Osteocyte (in vitro differentiated cells): Measurements from ENCODE around the gene C1orf56. TPM values are rescaled to one million over a fixed set of nuclear protein-coding genes. Genes with fewer than 3 reads are reported as not detected.

Experiments
- DNase-seq: peaks from one replicate; pipeline ENCODE4 v3.0.0; 2021; ENCODE audit warnings: mixed read lengths; ENCODE audit not compliant: unreplicated experiment; ENCODE audit errors: extremely low spot score
- H3K27ac Mint-ChIP-seq: one replicate; pipeline ENCODE4 v1.8.0; 2021; ENCODE audit warnings: mild to moderate bottlenecking, mixed read lengths; ENCODE audit not compliant: unreplicated experiment
- H3K27me3 Mint-ChIP-seq: one replicate; pipeline ENCODE4 v1.8.0; 2021; ENCODE audit warnings: mixed read lengths; ENCODE audit not compliant: unreplicated experiment
- H3K36me3 Mint-ChIP-seq: one replicate; pipeline ENCODE4 v1.8.0; 2021; ENCODE audit warnings: mixed read lengths; ENCODE audit not compliant: unreplicated experiment
- H3K4me1 Mint-ChIP-seq: one replicate; pipeline ENCODE4 v1.8.0; 2021; ENCODE audit warnings: mixed read lengths; ENCODE audit not compliant: unreplicated experiment
- H3K4me3 Mint-ChIP-seq: one replicate; pipeline ENCODE4 v1.8.0; 2021; ENCODE audit warnings: mild to moderate bottlenecking, moderate library complexity, mixed read lengths; ENCODE audit not compliant: unreplicated experiment
- H3K9me3 Mint-ChIP-seq: one replicate; pipeline ENCODE4 v1.8.0; 2021; ENCODE audit warnings: mixed read lengths; ENCODE audit not compliant: unreplicated experiment
- CTCF ChIP-seq: fragments of 200-600 bp; sonication (generic); IDR thresholded peaks from 2 replicates; pipeline ENCODE4 v1.5.0; 2021; ENCODE audit warnings: antibody characterized with exemption, mild to moderate bottlenecking, moderate library complexity
- total RNA-seq: library from RNA; stranded (reverse); gene quantifications from 2 replicates; pipeline ENCODE4 v1.2.1, GENCODE V29; 2021

Gene C1orf56
- total RNA-seq, 1 donor from 2014 or later, result 5.2 TPM

DNA sequence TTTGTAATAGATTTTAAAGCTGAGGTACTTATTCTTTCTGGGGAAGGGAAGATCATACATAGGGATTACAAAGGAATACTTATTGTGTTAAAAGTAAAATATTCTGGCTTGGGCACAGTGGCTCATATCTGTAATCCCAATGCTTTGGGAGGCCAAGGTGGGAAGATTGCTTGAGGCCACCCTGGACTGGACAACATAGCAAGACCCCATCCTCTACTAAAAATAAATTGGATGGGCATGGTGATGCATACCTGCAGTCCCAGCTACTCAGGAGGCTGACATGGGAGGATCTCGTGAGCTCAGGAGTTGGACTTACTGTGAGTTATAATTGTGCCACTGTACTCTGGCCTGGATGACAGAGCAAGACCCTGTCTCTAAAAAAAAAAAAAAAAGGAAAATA is 50.6 kb downstream of the C1orf56 start:
- no peaks in the 10 kb centered on the region for H3K27me3 Mint-ChIP-seq
- H3K27ac Mint-ChIP-seq, result no peak overlapping the region

More for the DNA sequence above, 50.6 kb downstream of the C1orf56 start:
- DNase-seq, result no peak
- no peaks in the 10 kb centered on the region for H3K4me1 Mint-ChIP-seq
- peaks cover 5% of the 10 kb centered on the region for H3K36me3 Mint-ChIP-seq
- no peak for TF ChIP-seq CTCF
- no peaks in the 10 kb centered on the region for H3K9me3 Mint-ChIP-seq
- H3K4me3 Mint-ChIP-seq, result no peak overlapping the region

Other genes starting within 250 kb of the C1orf56 start
- 51.6 and 53.6 TPM in 2 replicates for gene CTSK, start 239.5 kb upstream of the C1orf56 start, total RNA-seq
- 42.9 and 44.2 TPM in 2 replicates for gene ARNT, start 171.2 kb upstream of the C1orf56 start, total RNA-seq
- not detected in 2 replicates for gene CTXND2, start 160.6 kb upstream of the C1orf56 start, total RNA-seq
- gene SETDB1, start 121.4 kb upstream of the C1orf56 start, total RNA-seq, result 53.5 and 59.8 TPM in 2 replicates
- 240 and 261 TPM in 2 replicates for gene CERS2, start 72.9 kb upstream of the C1orf56 start, total RNA-seq
- not detected in 2 replicates for gene ANXA9, start 65.5 kb upstream of the C1orf56 start, total RNA-seq
- 22.2 and 24.3 TPM in 2 replicates for gene MINDY1, start 40.8 kb upstream of the C1orf56 start, total RNA-seq
- 18.2 and 20.5 TPM in 2 replicates for gene PRUNE1, start 39.3 kb upstream of the C1orf56 start, total RNA-seq
- 0.55 and 0.81 TPM in 2 replicates for gene BNIPL, start 11.2 kb upstream of the C1orf56 start, total RNA-seq
- 67.1 and 69.9 TPM in 2 replicates for gene CDC42SE1, start 11.9 kb downstream of the C1orf56 start, total RNA-seq
- 21.0 and 22.1 TPM in 2 replicates for gene MLLT11, start 12.6 kb downstream of the C1orf56 start, total RNA-seq
- 11.1 and 12.4 TPM in 2 replicates for gene GABPB2, start 23.0 kb downstream of the C1orf56 start, total RNA-seq
- 24.7 and 28.2 TPM in 2 replicates for gene SEMA6C, start 98.9 kb downstream of the C1orf56 start, total RNA-seq
- gene TNFAIP8L2, start 108.9 kb downstream of the C1orf56 start, total RNA-seq, result not detected in 2 replicates
- 12.6 and 13.3 TPM in 2 replicates for gene LYSMD1, start 118.2 kb downstream of the C1orf56 start, total RNA-seq
- 45.0 and 49.8 TPM in 2 replicates for gene SCNM1, start 118.4 kb downstream of the C1orf56 start, total RNA-seq
- gene TMOD4, start 128.2 kb downstream of the C1orf56 start, total RNA-seq, result 2.8 TPM in 1 of 2 replicates, not detected in the other
- 77.5 and 91.6 TPM in 2 replicates for gene VPS72, start 142.4 kb downstream of the C1orf56 start, total RNA-seq
- gene PIP5K1A, start 150.8 kb downstream of the C1orf56 start, total RNA-seq, result 84.4 and 89.5 TPM in 2 replicates
- 133 and 150 TPM in 2 replicates for gene PSMD4, start 207.0 kb downstream of the C1orf56 start, total RNA-seq
- 23.7 and 25.9 TPM in 2 replicates for gene ZNF687, start 234.5 kb downstream of the C1orf56 start, total RNA-seq